ENCODE data around the gene SUN2. TPM values are rescaled to one million over a fixed set of nuclear protein-coding genes. Genes with fewer than 3 reads are reported as not detected.

Gene SUN2
- total RNA-seq, 2 donors from 2014 or later: 106 to 123 TPM

DNA sequence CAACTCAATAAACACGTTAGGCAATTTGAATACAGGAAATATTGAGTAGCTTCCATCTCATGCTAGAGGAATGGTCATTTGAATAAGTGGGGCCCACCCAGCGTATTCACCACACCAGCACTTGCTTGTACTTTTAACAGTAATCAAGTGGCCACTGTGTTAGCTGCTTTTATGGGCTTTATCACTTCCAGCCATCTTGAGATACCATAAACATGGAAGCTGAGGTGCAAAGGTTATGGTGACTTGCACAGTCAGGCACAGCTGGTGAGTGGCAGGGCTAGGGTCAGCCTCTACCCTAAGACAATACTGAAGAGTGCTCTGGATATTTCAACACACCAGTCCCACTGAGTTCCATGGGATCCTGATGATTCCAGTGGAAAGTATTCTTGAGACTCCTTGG is 61.7 kb downstream of the SUN2 start:
- no peaks in the 10 kb centered on the region for H3K9me3 ChIP-seq
- peaks cover 19% of the 10 kb centered on the region for H3K4me1 ChIP-seq
- intact Hi-C loops (cut with DNase I): no loop called here
- peak overlapping the region in 1 of 2 donors; percentile 72 for H3K9ac ChIP-seq (ENCODE audit: low read depth in 2 of 2, low read length in 2 of 2)
- TF ChIP-seq, protein P1, sequence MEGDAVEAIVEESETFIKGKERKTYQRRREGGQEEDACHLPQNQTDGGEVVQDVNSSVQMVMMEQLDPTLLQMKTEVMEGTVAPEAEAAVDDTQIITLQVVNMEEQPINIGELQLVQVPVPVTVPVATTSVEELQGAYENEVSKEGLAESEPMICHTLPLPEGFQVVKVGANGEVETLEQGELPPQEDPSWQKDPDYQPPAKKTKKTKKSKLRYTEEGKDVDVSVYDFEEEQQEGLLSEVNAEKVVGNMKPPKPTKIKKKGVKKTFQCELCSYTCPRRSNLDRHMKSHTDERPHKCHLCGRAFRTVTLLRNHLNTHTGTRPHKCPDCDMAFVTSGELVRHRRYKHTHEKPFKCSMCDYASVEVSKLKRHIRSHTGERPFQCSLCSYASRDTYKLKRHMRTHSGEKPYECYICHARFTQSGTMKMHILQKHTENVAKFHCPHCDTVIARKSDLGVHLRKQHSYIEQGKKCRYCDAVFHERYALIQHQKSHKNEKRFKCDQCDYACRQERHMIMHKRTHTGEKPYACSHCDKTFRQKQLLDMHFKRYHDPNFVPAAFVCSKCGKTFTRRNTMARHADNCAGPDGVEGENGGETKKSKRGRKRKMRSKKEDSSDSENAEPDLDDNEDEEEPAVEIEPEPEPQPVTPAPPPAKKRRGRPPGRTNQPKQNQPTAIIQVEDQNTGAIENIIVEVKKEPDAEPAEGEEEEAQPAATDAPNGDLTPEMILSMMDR (IDR thresholded peaks at IDR 0.05): no peak
- H3K4me3 ChIP-seq: no peak overlapping the region
- peak overlapping the region; percentile 87 for H3K27ac ChIP-seq
- no peaks in the 10 kb centered on the region for H3K36me3 ChIP-seq
- H3K27me3 ChIP-seq: no peaks in the 10 kb centered on the region
- peak; percentile 70 for DNase-seq

DNA sequence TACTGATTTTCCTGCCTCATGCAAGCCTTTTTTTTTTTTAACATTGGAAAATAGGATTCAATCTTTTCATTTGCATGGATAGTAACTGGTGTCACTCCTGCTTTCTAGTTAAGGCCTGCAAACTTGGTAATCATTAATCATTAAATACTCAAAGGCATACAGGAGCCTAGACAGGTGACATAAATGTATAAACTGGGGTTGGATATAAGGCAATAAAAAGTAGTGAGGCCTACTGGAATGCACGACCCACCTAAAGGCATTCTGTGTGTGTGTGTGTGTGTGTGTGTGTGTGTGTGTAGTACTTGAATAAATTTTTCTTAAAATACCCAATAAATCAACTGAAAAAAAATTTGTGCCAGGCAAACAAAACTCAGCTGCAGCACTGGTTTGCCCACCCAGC is 66.1 kb downstream of the SUN2 start:
- Histone ChIP-seq H3K27me3 (no peaks in the 10 kb centered on the region), H3K36me3 (peaks cover 12% of the 10 kb centered on the region), H3K9me3 (no peaks in the 10 kb centered on the region), H3K4me1 (peaks cover 7% of the 10 kb centered on the region), H3K9ac (ENCODE audit: low read depth in 2 of 2, low read length in 2 of 2) (peak overlapping the region in 1 of 2 donors; percentile 38), H3K4me3 (no peak overlapping the region), H3K27ac (no peak overlapping the region)
- DNase-seq: no peak
- intact Hi-C loops (cut with DNase I): no loop called here
- TF ChIP-seq, protein P1 (IDR thresholded peaks at IDR 0.05): no peak

DNA sequence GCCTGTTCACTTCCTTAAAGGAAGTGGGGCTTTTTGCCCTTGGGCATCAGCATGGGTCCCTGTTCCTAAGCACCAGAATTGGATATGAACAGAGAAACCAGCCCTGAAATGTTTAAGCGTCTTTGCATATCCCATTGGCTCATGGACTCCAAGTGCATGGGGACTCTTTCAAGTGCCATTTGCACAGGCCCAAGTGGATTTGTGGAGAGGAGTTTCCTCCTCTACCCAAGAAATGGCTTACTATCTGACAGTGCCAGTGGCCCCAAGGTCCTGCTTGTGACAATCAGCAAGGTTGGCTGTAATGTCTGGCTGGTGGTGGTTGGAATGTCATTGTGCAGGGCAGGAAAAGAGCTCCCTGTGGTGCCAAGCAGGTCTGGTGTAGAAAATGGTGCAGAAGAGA is 70.0 kb downstream of the SUN2 start:
- H3K4me3 ChIP-seq: no peak overlapping the region
- DNase-seq: no peak
- H3K27ac ChIP-seq: no peak overlapping the region
- H3K4me1 ChIP-seq: peaks cover 7% of the 10 kb centered on the region
- H3K36me3 ChIP-seq: peaks cover 19% of the 10 kb centered on the region
- TF ChIP-seq, protein P1 (IDR thresholded peaks at IDR 0.05): no peak
- intact Hi-C loops (cut with DNase I): no loop called here
- no peaks in the 10 kb centered on the region for H3K9me3 ChIP-seq
- H3K27me3 ChIP-seq: no peaks in the 10 kb centered on the region
- no peak overlapping the region for H3K9ac ChIP-seq (ENCODE audit: low read depth in 2 of 2, low read length in 2 of 2)

DNA sequence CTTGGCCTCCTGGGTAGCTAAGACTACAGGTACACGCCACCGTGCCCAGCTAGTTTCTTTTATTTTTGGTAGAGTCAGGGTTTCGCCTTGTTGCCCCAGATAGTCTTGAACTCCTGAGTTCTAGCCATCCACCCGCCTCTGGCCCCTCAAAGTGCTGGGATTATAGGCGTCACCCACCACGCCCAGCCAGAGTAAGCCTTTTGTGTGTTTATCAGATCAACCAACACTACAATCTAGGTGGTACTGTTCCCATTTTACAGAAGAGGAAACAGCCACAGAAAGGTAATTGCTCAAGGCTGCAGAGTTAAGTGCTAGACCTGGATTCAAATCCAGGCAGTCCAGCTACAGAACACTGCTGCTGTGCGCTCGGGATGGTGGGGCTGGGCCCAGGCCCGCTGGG is 70.9 kb downstream of the SUN2 start:
- no peak overlapping the region for H3K27ac ChIP-seq
- intact Hi-C loops (cut with DNase I): no loop called here
- no peak overlapping the region for H3K4me3 ChIP-seq
- peaks cover 19% of the 10 kb centered on the region for H3K36me3 ChIP-seq
- TF ChIP-seq, protein P1 (IDR thresholded peaks at IDR 0.05): no peak
- no peaks in the 10 kb centered on the region for H3K27me3 ChIP-seq
- H3K9me3 ChIP-seq: no peaks in the 10 kb centered on the region
- H3K4me1 ChIP-seq: peaks cover under 1% of the 10 kb centered on the region
- no peak overlapping the region for H3K9ac ChIP-seq (ENCODE audit: low read depth in 2 of 2, low read length in 2 of 2)
- no peak for DNase-seq

Other genes starting within 250 kb of the SUN2 start
- gene DDX17, start 249.7 kb downstream of the SUN2 start, total RNA-seq: 100 to 1,000 TPM; 333 to 359 TPM
- gene DMC1, start 185.8 kb downstream of the SUN2 start, total RNA-seq: 1 to 10 TPM; 2.0 to 3.0 TPM
- gene FAM227A, start 99.6 kb downstream of the SUN2 start, total RNA-seq: 1 to 10 TPM in 1 of 2 donors, under 1 TPM in 1; 0.21 to 2.0 TPM
- 10 to 100 TPM; 27.4 to 38.1 TPM for gene CBY1, start 99.4 kb downstream of the SUN2 start, total RNA-seq
- gene TOMM22, start 74.0 kb downstream of the SUN2 start, total RNA-seq: 100 to 1,000 TPM in 1 of 2 donors, 10 to 100 TPM in 1; 97.1 to 149 TPM
- gene JOSD1, start 55.1 kb downstream of the SUN2 start, total RNA-seq: 100 to 1,000 TPM in 1 of 2 donors, 10 to 100 TPM in 1; 52.4 to 108 TPM
- 10 to 100 TPM; 64.6 to 65.6 TPM for gene GTPBP1, start 50.1 kb downstream of the SUN2 start, total RNA-seq
- 10 to 100 TPM; 15.8 to 17.8 TPM for gene DNAL4, start 38.1 kb upstream of the SUN2 start, total RNA-seq
- gene NPTXR, start 88.0 kb upstream of the SUN2 start, total RNA-seq: 1 to 10 TPM in 1 of 2 donors, under 1 TPM in 1; 0.82 to 2.0 TPM
- gene CBX6, start 116.2 kb upstream of the SUN2 start, total RNA-seq: 10 to 100 TPM in 1 of 2 donors, 1 to 10 TPM in 1; 9.2 to 14.5 TPM
- 1 to 10 TPM in 1 of 2 donors, not detected in 1; 1.4 TPM for gene APOBEC3A, start 201.6 kb upstream of the SUN2 start, total RNA-seq
- 10 to 100 TPM in 1 of 2 donors, 1 to 10 TPM in 1; 9.3 to 18.9 TPM for gene APOBEC3B, start 226.3 kb upstream of the SUN2 start, total RNA-seq